Activated T-cell treated with anti-CD3 and anti-CD28 coated beads for 1 hour (primary cell): ENCODE results near the gene POU3F3.

Experiments
- DNase-seq: peaks from one replicate; pipeline ENCODE4 v3.0.0-alpha.2; 2020; ENCODE audit warnings: low read depth

Gene POU3F3

DNA sequence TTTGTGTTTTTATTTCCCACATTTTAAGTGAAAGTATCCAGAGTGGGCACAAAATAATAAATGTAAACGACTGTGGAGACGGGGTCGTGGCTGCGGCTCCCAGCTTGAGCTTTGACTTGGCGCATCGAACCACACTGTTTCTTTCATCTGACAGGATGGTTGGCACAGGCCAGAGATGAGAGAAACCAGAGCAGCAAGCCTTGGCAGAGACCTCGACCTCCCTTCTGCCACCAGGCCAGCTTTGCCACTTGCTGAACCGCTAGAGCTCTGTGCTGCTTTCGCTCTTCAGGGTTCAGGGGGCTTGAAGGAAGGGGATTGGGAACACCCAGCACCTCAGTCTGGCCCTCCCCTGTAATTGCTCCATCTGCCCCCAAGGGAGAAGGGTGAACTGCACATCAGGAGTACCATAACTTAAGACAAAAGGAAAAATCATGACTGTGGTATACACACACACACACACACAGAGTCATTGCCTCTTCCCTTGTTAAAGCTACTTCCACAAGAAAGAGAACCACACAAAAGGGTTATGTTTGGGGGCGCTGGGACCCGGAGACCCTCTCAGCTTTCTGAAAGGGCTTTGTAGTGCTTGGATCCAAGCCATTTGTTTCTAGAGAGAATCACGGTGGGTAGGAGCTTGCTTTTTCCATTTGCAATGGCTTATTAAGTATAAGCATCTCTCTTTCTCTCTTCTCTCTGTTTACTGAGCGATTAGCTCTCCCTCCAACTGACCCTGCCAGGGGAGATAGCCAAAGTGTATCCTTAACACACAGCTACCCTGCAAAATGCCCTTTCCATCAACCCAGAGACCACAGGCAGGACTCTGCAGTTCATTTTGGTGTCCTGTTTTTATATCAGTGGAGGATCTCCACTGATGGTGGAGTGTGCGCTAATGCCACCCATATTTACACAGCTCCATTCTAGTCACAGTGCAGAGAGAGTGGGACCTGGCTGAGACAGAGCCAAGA is 23.0 kb downstream of the POU3F3 start:
- no peak for DNase-seq

DNA sequence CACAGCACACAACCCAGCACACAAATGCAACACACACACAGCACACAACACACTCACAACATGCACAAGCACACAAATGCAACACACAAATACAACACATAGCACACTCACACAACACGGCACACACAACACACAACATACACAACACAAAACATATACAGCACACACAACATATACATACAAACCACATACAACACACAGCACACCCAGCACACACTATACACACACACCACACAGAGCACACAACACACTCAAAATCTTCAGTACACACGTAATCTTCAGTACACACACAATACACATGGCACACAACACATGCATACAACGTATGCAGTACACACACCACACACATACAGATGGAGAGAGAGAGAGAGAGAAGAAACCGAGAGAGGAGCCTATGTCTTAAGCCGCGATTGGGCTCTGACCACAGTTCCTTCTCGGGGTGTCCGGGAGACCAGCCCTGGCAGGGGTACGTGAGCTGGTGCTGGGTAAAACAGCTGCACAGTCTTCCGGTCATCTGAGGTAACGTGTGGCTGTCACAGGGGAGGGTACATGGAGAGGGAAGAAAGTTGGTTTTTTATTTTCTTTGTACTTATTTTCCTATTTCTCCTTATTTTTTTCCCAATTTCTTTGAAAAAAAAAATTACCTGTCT is 25.1 kb downstream of the POU3F3 start:
- no peak for DNase-seq

DNA sequence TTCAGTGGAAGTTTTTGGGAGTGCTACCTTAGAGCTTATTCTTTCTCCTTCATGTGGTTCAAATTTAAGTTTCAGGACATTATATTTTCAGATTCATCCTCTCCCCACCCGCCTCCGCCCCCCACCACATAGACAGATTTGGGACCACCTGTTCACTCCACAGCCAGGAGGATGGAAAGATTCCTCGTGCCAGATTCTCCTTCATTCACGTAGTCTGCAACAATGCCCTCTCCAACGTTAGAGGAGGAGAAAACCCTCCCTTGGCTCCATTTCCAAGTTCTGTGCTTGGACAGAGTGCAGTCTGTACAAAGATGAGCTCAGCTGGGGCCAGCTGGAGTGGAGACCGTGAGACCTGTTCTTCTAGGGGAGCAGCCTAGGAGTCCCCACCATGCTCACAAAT is 26.2 kb downstream of the POU3F3 start:
- no peak for DNase-seq

DNA sequence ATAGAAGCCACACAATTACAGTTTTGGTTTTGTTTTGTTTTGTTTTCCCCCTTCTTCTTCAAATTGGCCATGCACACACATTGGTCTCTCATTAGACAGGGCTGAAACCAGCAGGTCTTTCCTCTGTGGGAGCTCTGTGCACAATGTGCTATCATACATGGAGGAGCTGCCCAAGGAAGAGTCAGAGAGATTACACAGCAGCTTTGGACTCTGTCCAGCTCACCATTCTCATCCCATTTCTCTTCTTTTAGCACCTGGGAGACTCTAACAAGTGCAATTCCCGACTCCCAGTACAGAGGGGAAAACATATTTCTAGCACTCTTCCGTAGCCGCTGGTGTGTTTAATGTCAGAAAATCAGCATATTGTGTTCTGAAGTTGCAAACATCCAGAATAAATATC is 29.4 kb downstream of the POU3F3 start:
- DNase-seq = no peak

DNA sequence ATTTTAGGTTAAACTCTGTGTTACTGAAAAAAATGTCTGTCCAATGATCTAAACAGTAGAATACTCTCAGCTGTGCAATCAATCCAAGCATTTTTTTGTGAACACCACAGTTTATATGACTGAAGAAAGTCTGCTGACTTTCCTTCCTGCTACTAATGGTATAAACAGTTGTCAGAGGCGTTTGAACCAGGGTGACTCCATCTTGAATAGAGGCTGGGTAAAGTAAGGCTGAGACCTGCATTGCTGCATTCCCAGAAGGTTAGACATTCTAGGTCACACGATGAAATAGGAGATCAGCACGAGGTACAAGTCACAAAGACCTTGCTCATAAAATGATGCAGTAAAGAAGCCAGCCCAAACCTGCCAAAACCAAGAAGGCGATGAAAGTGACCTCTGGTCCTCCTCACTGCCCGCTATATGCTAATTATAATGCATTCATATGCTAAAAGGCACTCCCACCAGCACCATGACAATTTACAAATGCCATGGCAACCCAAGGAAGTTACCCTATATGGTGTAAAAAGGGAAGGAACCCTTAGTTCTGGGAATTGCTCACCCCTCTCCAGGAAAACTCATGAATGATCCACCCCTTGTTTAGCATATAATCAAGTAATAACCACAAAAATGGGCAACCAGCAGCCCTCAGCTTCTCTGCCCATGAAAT is 31.3 kb downstream of the POU3F3 start:
- DNase-seq = no peak

DNA sequence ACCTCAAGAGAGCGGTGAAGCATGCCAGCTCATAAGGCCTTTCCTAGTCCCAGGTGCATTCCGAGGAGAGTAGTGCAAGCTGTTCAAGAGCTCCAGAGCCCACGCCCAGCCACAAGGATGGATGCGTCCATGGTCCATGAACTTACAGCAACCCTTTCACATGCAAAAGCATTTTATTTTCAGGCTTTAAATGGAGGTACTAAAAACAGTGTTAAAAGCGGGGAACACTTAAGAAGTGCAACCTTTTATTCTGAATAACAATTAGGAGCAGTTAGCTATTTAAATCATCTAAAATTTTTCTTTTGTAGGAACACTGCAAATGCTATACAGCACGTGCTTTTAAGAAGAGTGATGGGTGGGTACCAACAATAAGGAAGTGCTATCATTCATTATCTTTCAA is 33.8 kb downstream of the POU3F3 start:
- DNase-seq = no peak

DNA sequence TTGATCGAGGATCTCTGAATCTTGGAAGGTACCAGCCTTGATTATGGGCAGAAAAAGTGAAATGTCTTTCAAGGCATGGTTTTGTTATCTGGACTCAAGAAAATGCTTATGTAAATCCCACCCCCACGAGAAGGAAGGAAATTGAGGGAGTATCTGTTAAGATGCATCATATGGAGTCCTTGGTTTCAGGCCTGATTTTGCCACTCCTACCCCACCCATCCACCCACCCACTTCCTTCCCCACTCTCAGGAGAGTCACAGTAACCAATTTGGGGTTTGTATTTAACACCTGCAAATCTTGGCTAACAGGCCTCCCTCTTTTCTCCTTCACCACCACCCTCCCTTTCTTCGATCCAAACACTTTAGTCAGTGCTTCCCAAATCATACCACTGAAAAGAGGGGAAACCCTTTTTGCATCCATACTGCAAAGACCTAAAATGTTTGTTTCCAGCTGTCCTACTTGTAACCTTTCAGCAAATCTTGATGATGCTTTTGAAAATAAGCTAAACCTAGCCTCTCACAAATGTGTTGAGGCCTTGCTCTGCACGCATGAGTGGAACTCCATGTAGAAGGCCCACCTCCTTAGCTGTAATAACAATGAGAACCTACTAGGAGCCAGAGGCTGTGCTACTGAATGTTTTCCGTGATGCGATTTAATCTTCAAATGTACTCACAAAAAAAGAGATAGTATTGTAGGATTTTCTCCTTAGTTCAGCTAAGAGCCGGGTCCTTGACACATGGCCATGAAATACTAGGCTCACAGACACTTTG is 34.8 kb downstream of the POU3F3 start:
- DNase-seq = no peak

DNA sequence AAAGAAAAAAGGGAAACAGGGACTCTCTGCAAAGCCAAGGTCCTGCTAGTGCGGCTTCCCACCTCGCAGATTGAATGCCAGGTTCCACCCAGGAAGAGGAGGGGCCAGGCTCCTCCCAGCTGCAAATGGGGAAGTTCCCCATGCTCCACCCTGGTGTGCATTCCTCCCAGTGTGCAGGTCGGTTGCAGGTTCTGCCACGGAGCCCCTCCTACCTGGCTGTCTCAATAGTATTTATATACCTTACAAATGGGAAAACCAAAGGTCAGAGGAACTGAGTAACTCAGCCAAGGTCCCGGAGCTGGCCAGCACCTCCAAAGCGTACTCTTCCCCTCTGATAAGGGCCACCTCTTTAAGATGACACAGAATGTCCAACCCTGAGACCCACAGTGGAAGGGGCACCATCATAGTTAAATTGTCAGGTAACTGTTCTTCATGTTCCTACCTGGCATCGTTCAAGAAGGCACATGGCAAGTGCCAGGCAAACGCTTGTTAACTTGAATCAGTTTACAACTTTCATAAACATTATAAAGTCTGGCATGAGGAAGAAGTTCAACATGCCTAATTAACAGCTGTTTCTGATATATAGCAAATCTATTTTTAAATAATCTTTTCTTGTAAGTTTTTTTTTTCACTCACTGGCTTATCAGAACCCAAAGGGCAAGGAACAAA is 35.5 kb downstream of the POU3F3 start:
- no peak for DNase-seq

DNA sequence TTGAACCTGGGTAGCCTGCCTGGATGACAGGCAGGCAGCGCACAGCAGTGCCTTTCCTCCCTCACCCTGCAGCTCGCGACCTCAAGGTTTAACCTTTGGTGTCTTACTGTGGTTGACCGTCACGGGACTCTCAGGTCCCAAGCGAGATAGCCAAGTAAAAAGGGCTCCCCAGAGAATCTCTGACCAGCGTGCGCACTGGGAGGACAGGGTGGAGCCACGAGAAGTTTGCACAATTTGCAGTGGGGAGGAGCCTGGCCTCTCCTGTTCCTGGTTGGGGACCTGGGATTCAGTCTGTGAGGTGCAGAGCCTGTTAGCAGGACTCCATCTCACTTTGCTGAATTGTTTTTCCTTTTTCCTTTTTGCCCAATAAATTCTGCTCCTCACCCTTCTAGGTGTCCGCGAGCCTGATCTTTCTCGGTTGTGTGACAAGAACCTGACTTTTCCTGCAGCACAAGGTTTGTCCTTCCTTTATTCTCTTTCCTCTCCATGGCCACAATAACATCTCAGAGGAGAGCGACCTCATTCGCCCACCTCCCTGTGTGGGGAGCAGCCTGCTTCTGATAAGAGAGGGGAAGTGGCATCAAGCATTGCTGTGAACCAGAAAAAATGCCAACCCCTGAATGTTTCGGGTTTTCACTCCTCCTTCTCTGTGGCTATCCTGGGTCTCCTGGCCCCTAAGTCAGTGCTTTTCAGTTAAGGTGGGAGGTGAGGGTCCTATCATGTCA is 36.2 kb downstream of the POU3F3 start:
- no peak for DNase-seq

DNA sequence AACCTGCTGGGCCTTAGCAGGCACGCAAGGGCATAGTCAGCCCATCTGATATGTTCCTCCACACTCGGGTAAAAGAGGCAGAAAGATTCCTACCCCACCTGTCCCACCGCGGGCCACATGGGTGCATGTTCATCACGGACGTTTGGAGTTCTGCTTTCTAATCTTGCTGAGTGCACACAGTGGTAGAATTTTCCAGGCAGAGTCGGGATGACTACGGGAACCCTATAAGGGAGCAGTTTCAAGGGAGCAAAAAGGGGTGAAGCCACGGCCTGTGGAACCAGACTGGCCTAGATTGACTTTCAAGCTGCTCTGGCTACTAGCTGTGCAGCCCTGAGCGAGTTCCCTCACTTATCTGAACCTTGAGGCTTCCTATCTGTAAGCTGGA is 36.8 kb downstream of the POU3F3 start:
- DNase-seq = no peak

DNA sequence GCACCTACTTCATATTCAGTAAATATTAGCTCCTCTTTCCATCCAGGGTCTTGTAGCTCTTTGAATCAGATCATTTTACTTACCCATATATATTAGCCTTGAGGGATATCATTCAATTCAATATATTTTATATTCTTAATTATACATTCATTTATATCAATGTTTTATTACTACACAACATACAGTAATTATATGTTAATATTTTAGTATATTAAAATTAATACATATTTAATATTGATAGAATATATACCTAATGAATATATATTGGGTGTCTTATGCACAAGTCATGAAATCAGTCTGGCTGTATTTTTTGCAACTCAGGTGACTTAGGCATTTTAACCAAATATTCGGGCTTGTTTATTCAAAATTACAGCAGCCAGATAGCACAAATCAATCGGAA is 37.2 kb downstream of the POU3F3 start:
- no peak for DNase-seq

DNA sequence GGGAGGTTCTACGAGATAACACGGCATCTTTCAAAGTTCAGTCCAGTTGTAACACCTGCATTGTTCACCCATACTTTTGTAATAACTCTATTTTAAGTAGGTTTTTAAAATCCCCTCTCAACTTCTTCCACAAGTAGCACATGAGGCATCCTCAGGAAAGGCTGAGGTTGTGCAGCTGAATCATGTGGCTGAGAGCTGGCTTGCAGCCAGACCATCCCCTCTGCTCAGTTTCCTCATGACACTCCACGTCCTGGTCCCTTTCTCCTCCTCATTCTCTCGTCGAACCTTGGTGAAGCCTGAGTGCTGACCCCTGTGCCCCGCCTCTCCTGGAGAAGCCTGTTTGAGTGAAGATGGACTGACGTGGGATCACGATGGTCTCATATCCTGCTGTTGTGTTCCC is 42.5 kb downstream of the POU3F3 start:
- no peak for DNase-seq

DNA sequence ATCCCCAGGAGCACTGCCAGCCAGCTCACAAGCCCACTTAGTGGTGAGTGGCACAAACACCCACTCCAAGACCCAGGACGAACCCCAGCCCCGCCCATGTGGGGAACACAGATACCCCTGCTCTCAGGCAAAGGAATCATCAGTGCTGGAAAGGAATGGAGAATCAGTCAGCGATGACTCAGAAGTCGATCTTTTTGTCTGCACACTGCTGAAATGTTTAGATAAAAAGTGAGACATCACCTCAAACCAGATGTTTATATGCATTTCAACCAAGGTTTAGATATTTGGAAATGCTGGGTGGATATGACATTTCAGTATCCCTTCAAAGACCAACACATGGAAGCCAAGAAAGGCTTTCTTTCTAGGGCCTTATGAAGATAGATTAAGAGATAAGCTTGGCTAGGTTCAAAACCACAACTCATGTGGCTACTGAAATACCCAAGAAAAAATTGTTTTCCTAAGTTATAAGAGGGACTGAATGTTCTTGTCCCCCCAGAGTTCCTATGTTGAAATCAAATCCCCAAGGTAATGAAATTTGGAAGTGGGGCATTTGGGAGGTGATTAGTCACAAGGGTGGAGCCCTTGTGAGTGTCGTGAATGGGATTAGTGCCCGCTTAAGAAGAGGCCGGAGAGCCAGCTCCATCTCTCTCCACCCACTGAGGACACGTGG is 43.7 kb downstream of the POU3F3 start:
- no peak for DNase-seq

DNA sequence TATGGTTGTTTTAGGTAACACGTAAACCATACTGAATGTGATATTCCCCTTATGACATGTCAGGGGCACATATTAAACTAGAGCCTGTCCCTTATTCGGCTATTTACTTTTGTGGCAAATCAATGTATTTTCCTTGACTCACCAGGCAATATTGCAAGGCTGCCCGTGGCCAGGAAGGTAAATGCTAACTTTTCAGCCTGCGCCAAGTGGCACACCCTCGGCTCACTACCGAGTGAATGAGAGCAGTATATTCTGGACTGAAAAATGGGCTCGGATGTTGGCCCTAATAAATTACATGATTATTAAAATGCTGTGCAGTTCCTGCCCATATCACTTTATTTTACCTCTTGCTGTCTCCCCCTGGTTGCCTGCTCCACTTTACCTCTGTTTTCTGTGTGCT is 46.7 kb downstream of the POU3F3 start:
- DNase-seq = no peak

DNA sequence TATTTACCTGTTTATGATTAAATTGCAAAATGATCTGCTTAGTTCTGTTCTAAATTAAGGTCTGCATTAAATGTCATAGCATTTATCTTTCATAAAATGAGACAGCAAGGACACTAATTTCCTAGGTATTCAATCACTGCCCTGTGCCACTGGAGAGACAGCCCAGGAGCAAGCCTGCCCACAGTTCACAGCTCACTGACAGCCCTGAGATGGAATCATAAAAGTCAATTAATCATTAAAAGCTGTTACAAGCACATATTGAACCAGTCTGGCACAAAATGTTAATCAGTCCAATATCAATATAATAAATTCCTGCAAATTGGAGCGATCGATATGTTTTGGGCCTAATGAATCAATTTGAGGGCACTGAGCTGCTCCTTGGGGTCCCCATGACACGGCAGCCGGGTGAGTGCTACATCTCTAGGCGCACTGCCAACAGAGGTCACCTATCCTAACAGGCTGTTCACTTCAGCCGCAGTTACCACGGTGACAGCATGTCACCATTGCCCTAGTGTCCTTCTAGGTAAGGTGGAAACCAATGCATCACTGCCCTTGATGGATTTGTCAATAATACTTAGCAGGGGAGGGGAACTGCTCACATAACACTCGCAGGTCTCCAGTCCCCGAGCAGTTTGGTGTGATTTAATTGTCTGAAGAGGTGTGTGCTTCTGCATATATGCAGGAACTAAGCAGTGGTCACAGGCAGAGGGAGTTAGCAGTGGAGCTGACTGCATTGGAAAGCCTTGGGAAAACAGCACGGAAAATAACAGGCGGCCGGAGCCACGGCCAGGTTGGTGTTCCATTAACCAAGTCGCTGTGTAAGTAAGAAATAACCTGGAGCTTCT is 47.3 kb downstream of the POU3F3 start:
- DNase-seq = no peak

DNA sequence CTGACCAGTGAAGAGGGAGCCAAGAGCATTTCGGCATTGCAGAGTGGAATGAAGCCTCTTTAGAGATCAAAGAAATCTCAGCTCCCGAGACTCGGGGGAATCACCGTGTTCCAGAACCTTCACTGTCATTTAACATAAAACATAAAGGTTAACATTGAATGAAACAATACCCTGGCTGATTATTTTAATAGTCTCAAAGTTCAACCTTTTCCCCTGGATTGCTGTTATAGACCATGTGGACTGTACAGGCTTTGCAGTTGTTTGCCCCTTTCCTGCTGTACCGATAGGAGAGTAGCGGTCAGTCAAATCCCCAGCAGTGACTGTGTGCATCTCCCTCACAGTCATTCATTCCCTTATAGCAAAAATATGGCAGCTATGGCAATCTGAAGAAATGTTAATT is 48.4 kb downstream of the POU3F3 start:
- DNase-seq = no peak
